ENCODE results near the gene TMC5. TPM values are rescaled to one million over a fixed set of nuclear protein-coding genes. Genes with fewer than 3 reads are reported as not detected.

The TMC5 gene
- total RNA-seq, 1 experiment from 2014 or later = 3.5 TPM

DNA sequence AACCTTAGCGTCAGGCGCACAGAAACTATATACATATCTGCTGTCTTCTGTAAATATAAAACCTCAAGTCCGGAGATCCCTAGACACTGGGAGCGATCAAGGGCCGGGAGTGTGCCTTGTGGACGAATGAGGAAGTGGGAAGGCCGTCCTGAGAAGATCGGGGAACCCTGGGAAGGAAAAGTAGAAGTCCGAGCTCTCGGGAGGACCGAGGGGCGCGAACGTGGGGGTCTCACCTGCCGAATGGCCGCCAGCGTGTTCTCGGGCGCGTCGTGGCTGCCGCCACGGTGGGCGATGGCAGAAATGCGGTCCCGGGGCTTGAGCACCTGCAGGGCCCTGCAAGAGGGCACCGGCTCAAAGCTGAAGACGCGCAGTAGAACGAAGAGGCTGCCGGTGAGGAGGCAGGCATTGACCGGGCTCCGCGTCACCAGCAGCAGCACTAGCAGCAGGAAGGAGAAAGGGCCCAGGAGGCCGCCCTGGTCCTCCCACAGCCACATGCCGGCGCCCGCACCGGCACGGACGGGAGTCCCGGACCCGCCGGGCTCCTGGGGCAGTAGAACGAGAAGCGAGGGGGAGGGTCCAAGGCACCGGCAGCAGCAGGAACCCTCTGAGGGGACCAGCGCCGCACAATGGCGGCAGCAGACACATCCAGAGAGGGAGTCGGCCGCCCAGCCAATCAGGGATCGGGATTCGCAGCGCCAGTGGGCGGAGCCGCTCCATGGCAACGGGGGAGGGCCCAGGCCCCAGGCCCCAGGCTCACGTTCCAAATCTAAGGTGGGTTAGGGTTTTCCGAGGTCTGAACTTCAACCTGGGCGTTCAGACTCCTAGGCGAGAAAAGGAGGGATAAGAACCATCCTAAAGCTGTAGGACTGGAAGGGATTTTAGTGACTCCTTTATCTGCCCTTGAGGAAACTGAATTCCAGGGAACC, 104.1 kb downstream of the TMC5 start, which contains the start of gene GDE1:
GDE1 (minus strand) TSS at position 628 of the 926 bp plus-strand sequence; CDS start at position 494, 134 bp downstream.
- ChIA-PET POLR2A (ENCODE audit: low non-redundant PET) (no interaction called here), CTCF (no interaction called here)
- intact Hi-C loops (cut with micrococcal nuclease; ENCODE audit: unreplicated experiment) = loop anchor here (10.0 kb wide), 1 partner anchor 727 kb away; the partner anchor contains the start of gene RPS15A
- H3K27ac ChIP-seq (ENCODE audit: low read depth, low read length, poor library complexity, severe bottlenecking) = peak within 1 kb of the TSS; percentile 76
- peak within 1 kb of the TSS; percentile 75 for H3K4me3 ChIP-seq (ENCODE audit: low read depth, low read length, poor library complexity, severe bottlenecking)
- no peaks in the 10 kb centered on the region for H3K9me3 ChIP-seq (ENCODE audit: low read depth, low read length, poor library complexity, severe bottlenecking)
- peaks cover 35% of the 10 kb centered on the region for H3K4me1 ChIP-seq (ENCODE audit: insufficient read depth, low read length, poor library complexity, severe bottlenecking)
- peaks cover 6% of the 10 kb centered on the region for H3K36me3 ChIP-seq (ENCODE audit: insufficient read depth, low read length, poor library complexity, severe bottlenecking)
- TF ChIP-seq EZH2 (IDR thresholded peaks at IDR 0.05; ENCODE audit: borderline replicate concordance, low read depth, low read length, poor library complexity, severe bottlenecking) = no peak
- peak; percentile 55; the same call in 1 of the 2 replicates for TF ChIP-seq CTCF (conservative IDR thresholded peaks at IDR 0.05; ENCODE audit: low read depth, low read length)
- no peaks in the 10 kb centered on the region for H3K27me3 ChIP-seq (replicated peaks; ENCODE audit: insufficient read depth, low read depth, low read length, poor library complexity)
- no TSS peak for BruUV-seq (replicated peaks)
- DNase-seq (ENCODE audit: low spot score) = peak; percentile 95

DNA sequence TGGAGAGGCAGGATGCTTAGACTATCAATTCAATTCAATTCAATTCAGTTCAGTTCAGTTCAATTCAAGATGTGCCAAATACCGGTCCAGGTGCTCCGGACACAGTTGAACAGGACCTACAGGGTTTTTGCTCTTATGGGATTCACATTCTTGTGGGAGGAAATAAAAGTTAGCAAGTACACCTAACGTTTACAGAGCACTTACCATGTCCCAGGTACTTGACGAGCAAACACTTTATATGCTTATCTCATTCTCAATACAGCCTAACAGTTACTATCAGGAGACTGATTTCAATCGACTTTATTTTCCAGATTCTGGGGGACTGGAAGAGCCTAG, 104.7 kb downstream of the TMC5 start:
- ChIA-PET POLR2A (ENCODE audit: low non-redundant PET) (no interaction called here), CTCF (no interaction called here)
- Histone ChIP-seq H3K4me3 (ENCODE audit: low read depth, low read length, poor library complexity, severe bottlenecking) (peak overlapping the region; percentile 75), H3K36me3 (ENCODE audit: insufficient read depth, low read length, poor library complexity, severe bottlenecking) (peaks cover 6% of the 10 kb centered on the region), H3K27ac (ENCODE audit: low read depth, low read length, poor library complexity, severe bottlenecking) (no peak overlapping the region), H3K27me3 (replicated peaks; ENCODE audit: insufficient read depth, low read depth, low read length, poor library complexity) (no peaks in the 10 kb centered on the region), H3K4me1 (ENCODE audit: insufficient read depth, low read length, poor library complexity, severe bottlenecking) (peaks cover 35% of the 10 kb centered on the region), H3K9me3 (ENCODE audit: low read depth, low read length, poor library complexity, severe bottlenecking) (no peaks in the 10 kb centered on the region)
- TF ChIP-seq EZH2 (IDR thresholded peaks at IDR 0.05; ENCODE audit: borderline replicate concordance, low read depth, low read length, poor library complexity, severe bottlenecking) (no peak), CTCF (conservative IDR thresholded peaks at IDR 0.05; ENCODE audit: low read depth, low read length) (no peak)
- DNase-seq (ENCODE audit: low spot score) = no peak
- no TSS peak for BruUV-seq (replicated peaks)
- intact Hi-C loops (cut with micrococcal nuclease; ENCODE audit: unreplicated experiment) = loop anchor here (10.0 kb wide), 1 partner anchor 728 kb away; the partner anchor contains the start of gene RPS15A

GRCh38 chr16:19522760-19523159, 105.1 kb downstream of the TMC5 start:
- BruUV-seq (replicated peaks) = no TSS peak
- H3K9me3 ChIP-seq (ENCODE audit: low read depth, low read length, poor library complexity, severe bottlenecking) = no peaks in the 10 kb centered on the region
- peaks cover 35% of the 10 kb centered on the region for H3K4me1 ChIP-seq (ENCODE audit: insufficient read depth, low read length, poor library complexity, severe bottlenecking)
- no peaks in the 10 kb centered on the region for H3K27me3 ChIP-seq (replicated peaks; ENCODE audit: insufficient read depth, low read depth, low read length, poor library complexity)
- intact Hi-C loops (cut with micrococcal nuclease; ENCODE audit: unreplicated experiment) = loop anchor here (10.0 kb wide), 1 partner anchor 728 kb away; the partner anchor contains the start of gene RPS15A
- DNase-seq (ENCODE audit: low spot score) = no peak
- TF ChIP-seq EZH2 (IDR thresholded peaks at IDR 0.05; ENCODE audit: borderline replicate concordance, low read depth, low read length, poor library complexity, severe bottlenecking) = no peak
- CTCF ChIA-PET = no interaction called here
- H3K4me3 ChIP-seq (ENCODE audit: low read depth, low read length, poor library complexity, severe bottlenecking) = no peak overlapping the region
- POLR2A ChIA-PET (ENCODE audit: low non-redundant PET) = no interaction called here
- H3K36me3 ChIP-seq (ENCODE audit: insufficient read depth, low read length, poor library complexity, severe bottlenecking) = peaks cover 7% of the 10 kb centered on the region
- no peak overlapping the region for H3K27ac ChIP-seq (ENCODE audit: low read depth, low read length, poor library complexity, severe bottlenecking)

Measured in A673 (cell line).